Measurements from ENCODE around the gene TANC1. TPM values are rescaled to one million over a fixed set of nuclear protein-coding genes. Genes with fewer than 3 reads are reported as not detected.

Gene TANC1
- polyA plus RNA-seq, 1 donor from 2014 or later, result 0.37 TPM

- no peaks in the 10 kb centered on the region for H4K20me1 ChIP-seq (ENCODE audit: insufficient read depth)
- H3F3A ChIP-seq (ENCODE audit: insufficient read depth, low read length, poor library complexity, severe bottlenecking), result no peaks in the 10 kb centered on the region
- no peaks in the 10 kb centered on the region for H3K9me3 ChIP-seq (ENCODE audit: low read length)
- H3K79me2 ChIP-seq (replicated peaks; ENCODE audit: insufficient read depth, low read length), result no peaks in the 10 kb centered on the region
- H3K27ac ChIP-seq (ENCODE audit: low read length), result no peak overlapping the region
- no peak overlapping the region for H3K9ac ChIP-seq (ENCODE audit: low read length)
- H3K36me3 ChIP-seq (ENCODE audit: insufficient read depth, low read length), result no peaks in the 10 kb centered on the region
- H3K4me3 ChIP-seq (ENCODE audit: low read length), result no peak overlapping the region
- no peaks in the 10 kb centered on the region for H3K9me2 ChIP-seq (ENCODE audit: insufficient read depth, low read length)
- TF ChIP-seq SMC3 (conservative IDR thresholded peaks at IDR 0.05; ENCODE audit: poor library complexity) (no peak), EZH2 (IDR thresholded peaks at IDR 0.05; ENCODE audit: borderline replicate concordance, insufficient read depth, low read length, poor library complexity, severe bottlenecking) (no peak), EP300 (conservative IDR thresholded peaks at IDR 0.05; ENCODE audit: poor library complexity, severe bottlenecking) (no peak), TAF1 (IDR thresholded peaks at IDR 0.05; ENCODE audit: low read depth) (no peak), CTCF (IDR thresholded peaks at IDR 0.05; ENCODE audit: poor library complexity, severe bottlenecking) (no peak), POLR2AphosphoS5 (IDR thresholded peaks at IDR 0.05) (no peak), RAD21 (conservative IDR thresholded peaks at IDR 0.05) (no peak), MXI1 (conservative IDR thresholded peaks at IDR 0.05; ENCODE audit: poor library complexity, severe bottlenecking) (no peak)
- TF ChIP-seq, protein P1, sequence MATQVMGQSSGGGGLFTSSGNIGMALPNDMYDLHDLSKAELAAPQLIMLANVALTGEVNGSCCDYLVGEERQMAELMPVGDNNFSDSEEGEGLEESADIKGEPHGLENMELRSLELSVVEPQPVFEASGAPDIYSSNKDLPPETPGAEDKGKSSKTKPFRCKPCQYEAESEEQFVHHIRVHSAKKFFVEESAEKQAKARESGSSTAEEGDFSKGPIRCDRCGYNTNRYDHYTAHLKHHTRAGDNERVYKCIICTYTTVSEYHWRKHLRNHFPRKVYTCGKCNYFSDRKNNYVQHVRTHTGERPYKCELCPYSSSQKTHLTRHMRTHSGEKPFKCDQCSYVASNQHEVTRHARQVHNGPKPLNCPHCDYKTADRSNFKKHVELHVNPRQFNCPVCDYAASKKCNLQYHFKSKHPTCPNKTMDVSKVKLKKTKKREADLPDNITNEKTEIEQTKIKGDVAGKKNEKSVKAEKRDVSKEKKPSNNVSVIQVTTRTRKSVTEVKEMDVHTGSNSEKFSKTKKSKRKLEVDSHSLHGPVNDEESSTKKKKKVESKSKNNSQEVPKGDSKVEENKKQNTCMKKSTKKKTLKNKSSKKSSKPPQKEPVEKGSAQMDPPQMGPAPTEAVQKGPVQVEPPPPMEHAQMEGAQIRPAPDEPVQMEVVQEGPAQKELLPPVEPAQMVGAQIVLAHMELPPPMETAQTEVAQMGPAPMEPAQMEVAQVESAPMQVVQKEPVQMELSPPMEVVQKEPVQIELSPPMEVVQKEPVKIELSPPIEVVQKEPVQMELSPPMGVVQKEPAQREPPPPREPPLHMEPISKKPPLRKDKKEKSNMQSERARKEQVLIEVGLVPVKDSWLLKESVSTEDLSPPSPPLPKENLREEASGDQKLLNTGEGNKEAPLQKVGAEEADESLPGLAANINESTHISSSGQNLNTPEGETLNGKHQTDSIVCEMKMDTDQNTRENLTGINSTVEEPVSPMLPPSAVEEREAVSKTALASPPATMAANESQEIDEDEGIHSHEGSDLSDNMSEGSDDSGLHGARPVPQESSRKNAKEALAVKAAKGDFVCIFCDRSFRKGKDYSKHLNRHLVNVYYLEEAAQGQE (IDR thresholded peaks at IDR 0.05; ENCODE audit: borderline replicate concordance), result no peak
- no peak overlapping the region for H2AFZ ChIP-seq (ENCODE audit: low read depth, low read length)
- no peak overlapping the region for H3K4me2 ChIP-seq (ENCODE audit: low read length)
- H3K27me3 ChIP-seq (ENCODE audit: insufficient read depth, low read depth, low read length), result no peaks in the 10 kb centered on the region
These were observed 218.7 kb downstream of the TANC1 start for GRCh38 chr2:159187106-159187505.

GRCh38 chr2:159188449-159188848, 220.0 kb downstream of the TANC1 start:
- Histone ChIP-seq H3K27me3 (ENCODE audit: insufficient read depth, low read depth, low read length) (no peaks in the 10 kb centered on the region), H3K4me3 (ENCODE audit: low read length) (no peak overlapping the region), H4K20me1 (ENCODE audit: insufficient read depth) (no peaks in the 10 kb centered on the region), H3F3A (ENCODE audit: insufficient read depth, low read length, poor library complexity, severe bottlenecking) (no peaks in the 10 kb centered on the region), H3K9me3 (ENCODE audit: low read length) (no peaks in the 10 kb centered on the region), H3K9ac (ENCODE audit: low read length) (no peak overlapping the region), H3K79me2 (replicated peaks; ENCODE audit: insufficient read depth, low read length) (no peaks in the 10 kb centered on the region), H2AFZ (ENCODE audit: low read depth, low read length) (no peak overlapping the region), H3K9me2 (ENCODE audit: insufficient read depth, low read length) (no peaks in the 10 kb centered on the region), H3K36me3 (ENCODE audit: insufficient read depth, low read length) (no peaks in the 10 kb centered on the region), H3K27ac (ENCODE audit: low read length) (no peak overlapping the region), H3K4me2 (ENCODE audit: low read length) (no peak overlapping the region)
- no peak for TF ChIP-seq CTCF (IDR thresholded peaks at IDR 0.05; ENCODE audit: poor library complexity, severe bottlenecking)

Data from neural cell (in vitro differentiated cells).